ELR (cell line): Measurements from ENCODE around the gene NFE2.
"Not testable (repeated sequence)": the region's sequence is repeated elsewhere in the genome, so short reads cannot be mapped to it uniquely, and the experiment has no call there.

Experiments used
- DNase-seq: peaks from one replicate; pipeline ENCODE4 v3.0.0-alpha.2; 2015; ENCODE audit warnings: low read depth

The NFE2 gene

DNA sequence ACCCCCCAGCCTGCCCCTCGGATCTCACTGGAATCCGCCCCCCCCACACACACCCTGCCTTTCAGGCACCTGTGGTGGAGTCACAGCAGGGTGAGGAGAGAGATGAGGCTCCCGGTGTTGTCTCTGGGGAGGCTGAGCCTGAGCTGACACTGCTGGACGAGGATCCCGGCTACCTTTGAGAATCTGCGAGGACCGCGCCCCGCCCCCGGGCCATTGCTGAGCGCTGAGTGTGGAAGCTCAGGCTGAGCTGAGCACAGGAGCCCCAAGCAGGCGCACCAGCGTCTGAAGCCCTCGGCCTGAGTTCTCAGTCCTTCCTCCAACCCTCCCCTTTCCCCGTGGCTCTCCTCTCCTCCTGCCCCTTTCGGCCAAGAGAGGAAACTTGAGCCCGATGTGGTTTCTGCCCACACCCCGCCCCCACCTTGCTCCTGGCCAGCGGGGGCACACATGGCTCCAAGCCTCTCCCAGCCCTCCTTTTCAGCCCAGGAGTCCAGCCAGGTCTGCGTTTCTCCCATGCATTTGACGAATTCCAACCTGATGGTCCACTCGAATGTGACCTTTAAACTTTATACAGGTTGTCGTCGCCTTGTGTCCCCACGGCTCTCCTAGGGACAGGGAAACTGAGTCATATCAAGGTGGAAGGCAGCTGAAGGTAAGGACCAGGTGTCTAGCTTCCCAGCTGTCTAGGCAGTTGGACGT is at the start of gene NFE2:
Gene NFE2, minus strand, starts transcription at position 284 of the 696 bp plus-strand sequence. CDS start 5,767 bp downstream, outside the sequence.
- DNase-seq = peak; percentile 87

DNA sequence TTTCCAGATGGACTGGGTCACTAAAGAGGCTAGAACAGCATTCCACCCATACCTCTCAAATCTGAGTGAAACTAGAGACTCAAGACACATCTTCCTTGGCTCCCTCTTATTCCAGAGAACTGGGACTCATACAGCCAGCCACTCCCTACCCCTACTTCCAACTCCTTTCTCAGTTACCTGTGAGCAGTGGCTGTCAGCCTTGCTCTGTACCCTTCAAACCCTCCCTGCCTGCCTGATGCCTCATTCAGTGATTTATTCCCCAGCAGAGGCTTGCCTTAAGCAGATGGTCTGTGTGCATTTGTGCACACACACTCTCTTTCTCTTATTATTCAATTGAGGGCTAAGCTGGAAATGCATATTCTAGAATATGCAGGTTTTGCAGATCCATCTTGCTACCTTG is 48.9 kb upstream of the NFE2 start:
- DNase-seq = no peak

DNA sequence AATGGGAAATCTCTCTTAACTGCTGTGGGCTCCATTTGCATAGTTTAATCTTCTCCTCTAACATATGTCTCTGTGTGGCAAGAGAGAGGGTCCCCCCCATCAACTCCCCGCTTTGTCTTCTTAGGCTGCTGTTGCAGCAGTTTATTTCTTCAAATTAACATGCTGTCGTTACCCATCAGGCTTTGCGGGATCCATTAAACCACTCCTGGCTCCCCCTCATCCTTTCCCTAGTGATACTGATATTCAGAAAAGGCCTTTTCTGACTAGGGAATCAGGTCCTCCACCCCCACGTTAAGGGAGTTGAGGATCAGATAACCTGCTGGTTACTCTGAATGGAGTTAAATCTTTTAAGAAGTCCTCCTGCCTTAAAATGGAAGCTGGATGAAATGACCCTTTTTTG is 48.2 kb upstream of the NFE2 start:
- DNase-seq = no peak

DNA sequence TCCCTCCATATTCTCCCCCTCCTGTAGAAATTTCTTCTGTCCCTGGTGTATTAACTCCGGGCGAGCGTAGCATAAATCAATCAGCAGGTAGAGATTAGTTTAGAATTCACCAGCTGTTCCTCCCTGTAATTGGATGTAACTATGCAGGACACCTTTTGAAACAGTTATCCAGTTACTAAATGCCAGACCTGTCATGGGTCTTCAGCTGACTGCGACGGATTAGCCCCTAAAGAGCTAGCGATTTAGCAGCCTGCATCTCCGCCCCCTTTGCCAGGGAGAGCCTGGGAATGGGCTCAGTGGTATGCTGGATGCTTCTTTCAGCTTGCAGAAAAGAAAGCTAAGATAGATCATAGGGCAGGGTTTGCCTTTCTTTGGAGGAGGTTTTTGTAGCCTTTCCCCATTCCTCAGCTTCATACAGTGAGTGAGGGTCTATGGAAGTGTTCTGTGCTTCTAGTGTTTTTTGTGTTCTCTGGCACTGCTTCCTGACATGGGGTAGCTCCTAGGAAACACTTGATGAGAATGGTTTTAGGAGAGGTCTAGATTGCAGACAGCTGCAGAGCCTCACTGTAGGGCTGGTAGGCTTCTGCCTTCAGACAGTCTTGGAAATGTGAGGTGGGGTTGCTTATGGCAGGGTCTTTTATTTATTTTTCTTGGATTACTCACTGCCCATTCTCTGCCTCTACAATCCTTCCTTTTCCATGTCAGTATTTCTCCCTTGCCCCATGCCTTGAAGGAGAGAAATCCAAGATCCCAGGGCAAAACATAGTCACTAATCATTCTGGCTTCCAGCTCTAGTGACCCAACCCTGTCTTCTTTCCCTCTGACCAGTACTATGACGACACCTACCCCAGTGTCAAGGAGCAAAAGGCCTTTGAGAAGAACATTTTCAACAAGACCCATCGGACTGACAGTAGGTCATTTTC is 40.8 kb upstream of the NFE2 start:
- no peak for DNase-seq

DNA sequence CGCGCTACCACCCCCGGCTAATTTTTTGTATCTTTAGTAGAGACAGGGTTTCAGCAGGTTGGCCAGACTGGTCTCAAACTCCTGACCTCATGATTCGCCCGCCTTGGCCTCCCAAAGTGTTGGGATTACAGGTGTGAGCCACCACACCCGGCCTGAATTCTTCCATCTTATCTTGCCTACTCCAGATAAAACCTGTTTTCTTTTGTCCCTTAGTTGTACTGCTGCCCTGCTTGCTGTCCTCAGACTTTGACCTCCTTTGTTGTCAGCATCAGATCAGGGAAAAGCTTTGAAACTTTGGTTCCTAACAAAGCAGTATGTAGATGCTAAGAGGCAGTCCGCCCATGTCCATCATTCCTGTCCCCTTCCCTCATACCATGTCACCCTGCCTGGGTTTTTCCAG is 40.0 kb upstream of the NFE2 start:
- no peak for DNase-seq

DNA sequence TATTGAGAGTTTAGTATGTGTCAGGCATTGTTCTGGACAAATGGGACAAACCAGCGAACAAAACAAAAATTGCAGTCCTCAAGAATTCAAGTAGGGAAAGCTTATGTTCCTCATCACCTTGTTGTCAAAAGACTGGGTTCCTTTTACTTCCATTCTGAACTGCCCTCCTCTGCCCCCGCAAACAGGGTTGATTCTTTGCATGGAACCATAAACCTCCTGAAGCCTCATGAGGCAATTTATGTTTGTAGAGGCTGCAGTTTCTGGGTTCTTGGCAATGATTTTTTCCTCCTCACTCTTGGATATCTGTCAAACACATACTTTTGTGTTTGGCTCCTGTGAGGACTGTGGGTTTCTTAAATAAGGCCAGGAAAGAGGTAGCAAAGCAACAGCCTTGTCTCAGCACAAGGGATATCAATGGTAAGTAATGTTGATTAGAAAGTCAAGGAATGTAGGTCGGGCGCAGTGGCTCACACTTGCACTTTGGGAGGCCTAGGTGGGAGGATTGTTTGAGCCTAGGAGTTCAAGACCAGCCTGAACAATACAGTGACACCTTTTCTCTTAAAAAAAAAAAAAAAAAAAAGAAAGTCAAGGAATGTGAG is 38.0 kb upstream of the NFE2 start:
- DNase-seq = no peak

DNA sequence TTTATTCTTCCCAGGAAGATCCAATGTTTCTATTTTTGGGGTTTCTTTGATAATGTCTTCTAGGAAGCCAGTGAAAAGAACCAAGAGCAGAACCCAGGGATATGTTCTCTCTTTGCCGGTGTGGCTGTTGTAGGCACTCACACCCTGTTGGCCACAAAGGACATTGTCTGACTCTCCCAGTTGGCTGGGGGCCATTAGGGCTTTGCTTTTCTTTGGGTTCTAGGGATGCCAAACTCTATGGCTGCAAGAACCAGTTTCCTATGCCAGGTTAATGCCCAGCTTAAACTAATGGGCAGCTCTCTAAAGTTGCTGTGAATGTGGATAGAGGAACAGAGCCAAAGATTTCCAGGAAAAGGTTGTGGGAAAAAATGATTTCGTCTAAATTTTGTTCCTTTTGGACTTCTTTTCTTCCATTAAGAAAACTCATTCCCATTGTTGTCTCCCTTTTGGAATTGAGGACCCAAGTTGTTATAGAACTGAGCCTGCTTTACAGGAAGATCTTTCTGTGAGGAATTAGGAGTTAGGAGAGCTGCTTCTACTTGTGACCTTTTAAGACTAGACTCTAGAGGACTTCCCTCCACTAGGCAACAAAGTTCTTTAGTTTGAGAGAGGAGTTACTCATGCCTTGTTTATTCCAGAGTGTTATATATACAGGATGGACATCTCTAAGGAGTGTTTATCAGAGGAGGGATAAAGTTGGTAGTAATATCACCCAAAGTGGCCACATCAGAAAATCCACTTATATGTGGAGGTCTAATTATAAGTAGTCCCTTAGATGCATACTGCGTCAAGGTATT is 37.2 kb upstream of the NFE2 start:
- DNase-seq = no peak

DNA sequence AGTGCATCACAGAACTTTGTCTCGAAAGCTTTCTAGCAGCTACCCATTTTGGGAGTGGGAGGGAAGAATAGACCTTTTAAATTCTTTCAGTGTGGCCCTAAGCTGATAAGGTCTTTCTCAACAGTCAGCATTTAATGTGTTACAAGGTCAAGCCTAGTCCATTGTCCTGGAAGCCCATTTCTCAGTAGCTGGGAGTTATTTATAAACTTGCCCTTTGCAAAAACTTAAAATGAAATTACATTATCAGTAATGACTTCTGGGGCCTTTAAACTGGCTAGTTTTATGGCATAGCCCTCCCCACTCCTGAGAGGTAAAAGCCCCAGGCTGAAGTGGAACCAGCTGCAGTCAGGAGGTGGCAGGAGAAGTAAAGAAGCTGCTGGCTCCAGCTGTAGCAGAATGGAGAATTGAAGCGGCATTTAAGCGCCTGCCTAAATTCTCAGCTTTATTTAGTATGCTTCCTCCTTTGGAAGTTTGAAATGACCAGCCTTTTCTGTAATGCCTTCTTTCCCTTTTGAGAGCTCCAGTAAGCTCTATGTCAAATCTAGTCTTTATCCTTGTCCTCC is 36.5 kb upstream of the NFE2 start:
- DNase-seq = no peak

DNA sequence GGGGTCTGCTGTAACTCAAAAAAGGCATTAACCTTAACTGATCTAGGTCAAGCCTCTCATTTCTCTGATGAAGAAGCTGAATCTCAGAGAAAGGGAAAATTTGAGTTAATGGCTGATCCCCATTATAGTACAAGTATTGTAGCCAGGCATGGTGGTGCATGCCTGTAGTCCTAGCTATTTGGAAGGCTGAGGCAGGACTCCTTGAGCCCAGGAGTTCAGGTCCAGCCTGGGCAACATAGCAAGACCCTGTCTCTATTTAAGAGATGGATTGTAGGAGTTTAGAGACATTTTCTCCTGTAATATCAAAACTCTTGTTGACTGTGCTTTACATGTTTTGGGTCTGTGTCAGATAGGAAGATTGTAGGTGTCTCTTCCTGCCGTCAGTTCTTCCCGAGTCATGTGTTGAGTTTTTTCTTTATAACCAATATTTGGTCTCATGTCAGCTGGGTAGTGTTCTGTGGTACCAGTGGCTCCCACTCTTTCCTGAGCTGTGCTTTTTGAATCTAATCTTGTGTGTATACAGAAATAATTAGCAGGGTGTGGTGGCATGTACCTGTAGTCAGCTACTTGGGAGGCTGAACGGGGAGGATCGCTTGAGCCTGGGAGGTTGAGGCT is 32.7 kb upstream of the NFE2 start:
- no peak for DNase-seq

DNA sequence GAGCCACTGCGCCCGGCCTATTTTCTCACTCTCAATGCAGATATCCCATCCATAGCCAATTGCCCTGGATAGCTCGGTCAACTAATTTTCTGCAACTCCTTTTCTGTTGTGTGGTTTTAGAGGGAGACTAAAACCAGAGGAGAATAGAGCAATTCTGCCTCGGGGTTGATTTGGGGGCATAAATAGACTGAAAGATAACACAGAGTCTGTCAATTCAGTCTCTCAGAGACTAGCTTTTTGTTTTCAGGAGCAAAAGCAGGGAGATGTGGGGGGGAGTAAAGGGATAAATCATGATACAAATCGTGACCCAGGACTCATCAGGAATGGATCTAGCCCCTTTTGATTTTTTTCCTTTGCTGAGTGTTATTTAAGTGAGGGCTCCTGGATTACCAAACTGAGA is 30.6 kb upstream of the NFE2 start:
- DNase-seq = no peak

DNA sequence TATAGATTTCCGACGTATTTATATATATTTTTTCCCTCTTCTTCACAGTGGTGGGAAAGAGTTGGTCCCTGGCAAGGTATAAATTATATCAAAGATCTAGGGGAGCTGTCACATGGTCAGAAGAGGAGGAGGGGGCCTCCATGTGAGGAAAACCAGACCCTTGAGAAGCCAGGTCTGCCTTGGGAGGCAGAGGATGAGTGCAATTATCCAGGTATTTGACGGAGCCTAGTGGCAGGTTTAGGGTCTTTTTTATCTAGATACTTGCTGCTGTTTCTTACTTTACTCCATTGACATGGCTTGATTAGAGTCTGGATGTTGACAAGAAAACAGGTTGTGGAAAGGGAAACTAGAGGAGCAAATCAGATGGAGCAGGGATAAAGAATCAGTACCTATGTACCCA is 29.6 kb upstream of the NFE2 start:
- DNase-seq = no peak

DNA sequence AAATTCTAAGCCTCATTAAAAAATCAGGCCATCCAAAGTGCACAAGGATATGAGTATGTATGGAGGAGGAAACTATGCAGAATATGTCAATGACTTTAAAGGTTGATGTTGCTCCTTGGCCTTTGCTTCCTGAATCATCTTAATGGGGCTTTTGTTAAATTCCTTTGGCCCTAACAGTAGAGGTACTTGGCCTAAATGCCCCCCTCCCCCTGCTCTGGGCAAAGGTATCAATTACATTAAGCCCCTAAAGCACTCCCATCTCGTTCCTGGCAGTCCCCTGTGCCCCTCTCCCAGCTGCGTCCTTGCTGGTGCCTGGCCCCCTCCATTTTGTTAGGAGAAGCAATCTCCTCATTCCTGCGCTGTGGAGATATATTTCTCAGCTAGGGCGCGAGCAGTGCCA is 28.9 kb upstream of the NFE2 start:
- peak; percentile 44 for DNase-seq

DNA sequence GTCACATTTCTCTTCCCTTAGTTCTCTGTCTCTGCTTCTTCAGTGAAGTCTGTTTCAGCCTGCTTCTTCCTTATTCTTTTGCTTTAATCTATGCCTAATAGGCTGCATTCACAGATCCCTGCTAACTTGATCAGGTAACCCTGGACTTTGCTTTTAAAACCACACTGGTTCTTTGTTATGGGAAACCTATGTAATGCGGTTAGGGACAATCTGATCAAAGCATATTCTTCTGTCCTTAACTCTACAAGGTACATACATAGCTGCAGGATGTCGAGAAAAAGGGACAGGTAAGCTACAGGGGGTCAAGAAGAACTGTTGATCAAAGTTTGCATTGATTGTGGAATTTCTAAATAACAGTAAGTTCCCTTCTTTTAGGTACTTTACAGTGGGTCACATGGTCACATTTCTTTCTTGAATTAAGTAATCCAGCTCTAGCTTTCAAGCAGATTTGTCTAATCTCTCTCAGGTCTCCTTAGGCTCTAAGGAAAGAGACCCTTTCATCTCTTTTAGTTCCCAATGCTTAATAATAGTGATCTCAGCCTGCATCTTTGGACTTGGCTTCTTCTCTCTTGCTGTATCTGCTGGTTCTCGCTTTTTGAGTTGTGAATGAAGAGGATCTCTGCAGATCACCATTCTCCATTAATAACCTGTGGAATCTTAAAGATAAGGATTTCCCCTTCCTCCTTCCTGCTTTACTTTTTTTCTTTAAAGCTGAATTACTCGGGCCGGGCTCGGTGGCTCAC is 28.0 kb upstream of the NFE2 start:
- DNase-seq = no peak

DNA sequence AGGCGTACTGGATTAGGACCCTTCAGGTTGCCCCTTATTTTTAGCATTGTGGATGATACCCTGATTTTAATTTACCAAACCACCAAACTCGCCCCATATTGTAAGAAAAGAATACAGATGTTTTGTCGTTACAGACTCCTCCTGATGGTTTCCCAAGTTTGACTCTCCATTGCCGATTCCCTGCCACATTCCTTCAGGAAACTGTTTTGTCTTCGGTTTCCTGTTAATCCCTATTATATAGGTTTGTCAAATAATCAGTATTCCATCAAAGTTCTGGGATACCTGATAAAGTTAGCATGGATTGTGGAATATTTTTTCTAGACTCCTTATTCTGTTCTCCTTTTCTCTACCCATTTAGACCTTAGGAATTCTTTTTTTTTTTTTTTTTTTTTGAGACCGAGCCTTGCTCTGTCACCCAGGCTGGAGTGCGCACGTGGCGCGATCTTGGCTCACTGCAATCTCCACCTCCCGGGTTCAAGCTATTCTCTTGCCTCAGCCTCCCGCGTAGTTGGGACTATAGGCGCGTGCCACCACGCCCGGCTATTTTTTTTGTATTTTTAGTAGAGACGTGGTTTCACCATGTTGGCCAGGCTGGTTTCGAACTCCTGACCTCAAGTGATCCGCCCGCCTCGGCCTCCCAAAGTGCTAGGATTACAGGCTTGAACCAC is 24.8 kb upstream of the NFE2 start:
- not testable (repeated sequence) for DNase-seq

DNA sequence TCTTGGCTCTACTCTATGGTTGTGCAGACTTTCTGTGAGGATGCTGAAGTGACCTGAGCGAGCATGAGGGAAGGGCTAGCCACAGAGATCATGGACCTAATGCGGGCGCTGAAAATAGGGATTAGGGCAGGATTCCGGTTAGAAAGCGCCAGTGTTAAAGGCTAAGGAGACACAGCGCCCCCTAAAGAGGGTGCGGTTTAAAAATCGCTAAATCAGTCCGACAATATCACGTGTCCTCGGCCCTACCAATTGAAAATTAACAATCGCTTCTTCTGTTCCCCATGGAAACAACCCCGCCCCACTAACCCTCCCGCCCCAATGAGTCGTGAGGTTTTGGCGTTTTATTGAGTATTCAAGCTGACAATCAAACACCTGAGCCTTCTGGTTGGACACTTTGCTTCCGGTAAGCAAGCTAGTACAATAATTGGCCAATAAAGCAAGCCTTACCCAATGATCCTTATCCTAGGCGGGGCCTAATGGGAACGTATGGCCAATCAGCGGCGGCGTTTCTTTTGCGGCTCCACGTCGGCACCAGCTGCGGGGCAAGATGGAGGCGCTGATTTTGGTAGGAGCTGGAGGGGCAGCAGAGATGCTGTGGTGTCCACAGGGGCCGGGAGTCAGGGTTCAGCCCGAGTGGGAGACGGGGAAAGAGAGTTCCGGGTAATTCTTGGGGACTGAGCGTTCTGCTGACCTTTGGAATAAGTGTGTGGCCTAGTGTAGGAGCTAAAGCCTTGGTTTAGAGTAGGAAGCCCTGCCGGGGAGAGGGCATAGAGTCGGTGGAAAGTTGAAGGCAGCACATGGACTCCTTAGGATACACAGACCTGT is 24.0 kb upstream of the NFE2 start, which contains the start of gene COPZ1:
Gene COPZ1, plus strand, starts transcription at position 515 of the 825 bp plus-strand sequence. Its CDS starts 33 bp downstream, at position 548.
- DNase-seq = peak; percentile 100

DNA sequence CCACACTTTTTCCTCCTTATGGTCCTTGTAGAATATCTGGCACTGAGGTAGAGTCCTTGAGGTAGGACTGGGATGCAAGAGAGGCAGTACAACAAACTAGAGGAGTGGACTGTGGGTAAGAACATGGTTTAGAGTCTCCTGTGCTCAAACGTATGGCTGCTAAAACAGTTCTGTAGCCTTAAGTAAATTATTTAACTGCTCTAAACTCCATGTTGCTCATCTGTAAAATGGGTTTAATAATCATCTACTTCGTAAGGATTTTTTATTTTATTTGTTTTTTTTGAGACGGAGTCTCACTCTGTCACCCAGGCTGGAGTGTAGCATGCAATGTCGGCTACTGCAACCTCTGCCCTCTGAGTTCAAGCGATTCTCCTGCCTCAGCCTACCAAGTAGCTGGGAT is 20.5 kb upstream of the NFE2 start:
- DNase-seq = no peak

DNA sequence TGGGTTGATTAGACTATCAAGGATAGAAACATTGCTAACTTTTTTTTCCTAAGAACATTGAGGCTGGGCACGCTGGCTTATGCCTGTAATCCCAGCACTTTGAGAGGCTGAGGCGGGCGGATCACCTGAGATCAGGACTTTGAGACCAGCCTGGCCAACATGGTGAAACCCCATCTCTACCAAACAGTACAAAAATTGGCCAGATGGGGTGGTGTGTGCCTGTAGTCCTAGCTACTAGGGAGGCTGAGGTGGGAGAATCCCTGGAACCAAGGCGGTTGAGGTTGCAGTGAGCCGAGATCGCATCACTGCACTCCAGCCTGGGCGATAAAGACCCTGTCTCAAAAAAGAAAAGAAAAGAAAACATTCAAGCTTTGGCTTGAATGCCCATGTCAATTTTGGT is 11.5 kb upstream of the NFE2 start:
- not testable (repeated sequence) for DNase-seq

DNA sequence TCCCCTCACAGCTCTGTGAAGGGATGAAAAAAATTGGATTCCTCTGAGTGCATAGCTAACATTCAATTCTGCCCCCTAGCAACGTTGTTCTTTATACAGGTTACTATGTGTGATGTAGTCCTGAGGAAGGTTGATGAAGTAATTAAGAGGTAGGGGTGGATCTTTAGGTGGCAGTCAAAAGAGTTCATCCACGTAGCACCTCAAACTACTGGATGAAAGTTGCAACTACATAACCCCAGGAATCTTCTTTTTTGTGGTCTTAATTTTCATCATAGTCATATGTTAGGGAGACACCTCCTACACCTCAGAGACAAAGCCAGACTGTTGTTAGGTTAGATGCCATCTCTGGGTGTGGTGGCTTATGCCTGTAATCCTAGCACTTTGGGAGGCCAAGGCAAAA is 10.2 kb upstream of the NFE2 start:
- no peak for DNase-seq
